ENCODE data around the gene EFNA5. TPM values are rescaled to one million over a fixed set of nuclear protein-coding genes. Genes with fewer than 3 reads are reported as not detected.

EFNA5 gene
- total RNA-seq, 1 experiment from 2014 or later, result 1.5 TPM

- Histone ChIP-seq H3K4me3 (ENCODE audit: low read depth, low read length) (no peak overlapping the region), H3K4me1 (no peaks in the 10 kb centered on the region; the same call in 1 of the 2 replicates), H3K27me3 (replicated peaks; ENCODE audit: control insufficient read depth, insufficient read depth, low read length) (no peaks in the 10 kb centered on the region), H3K36me3 (ENCODE audit: control insufficient read depth, insufficient read depth, low read length) (no peaks in the 10 kb centered on the region), H3K9me3 (no peaks in the 10 kb centered on the region)
- intact Hi-C loops (cut with micrococcal nuclease; ENCODE audit: unreplicated experiment), result no loop called here
- TF ChIP-seq, protein P1, sequence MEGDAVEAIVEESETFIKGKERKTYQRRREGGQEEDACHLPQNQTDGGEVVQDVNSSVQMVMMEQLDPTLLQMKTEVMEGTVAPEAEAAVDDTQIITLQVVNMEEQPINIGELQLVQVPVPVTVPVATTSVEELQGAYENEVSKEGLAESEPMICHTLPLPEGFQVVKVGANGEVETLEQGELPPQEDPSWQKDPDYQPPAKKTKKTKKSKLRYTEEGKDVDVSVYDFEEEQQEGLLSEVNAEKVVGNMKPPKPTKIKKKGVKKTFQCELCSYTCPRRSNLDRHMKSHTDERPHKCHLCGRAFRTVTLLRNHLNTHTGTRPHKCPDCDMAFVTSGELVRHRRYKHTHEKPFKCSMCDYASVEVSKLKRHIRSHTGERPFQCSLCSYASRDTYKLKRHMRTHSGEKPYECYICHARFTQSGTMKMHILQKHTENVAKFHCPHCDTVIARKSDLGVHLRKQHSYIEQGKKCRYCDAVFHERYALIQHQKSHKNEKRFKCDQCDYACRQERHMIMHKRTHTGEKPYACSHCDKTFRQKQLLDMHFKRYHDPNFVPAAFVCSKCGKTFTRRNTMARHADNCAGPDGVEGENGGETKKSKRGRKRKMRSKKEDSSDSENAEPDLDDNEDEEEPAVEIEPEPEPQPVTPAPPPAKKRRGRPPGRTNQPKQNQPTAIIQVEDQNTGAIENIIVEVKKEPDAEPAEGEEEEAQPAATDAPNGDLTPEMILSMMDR (IDR thresholded peaks at IDR 0.05; ENCODE audit: insufficient read depth in 1 of 2, low read depth in 1 of 2, low read length in 1 of 2, severe bottlenecking in 1 of 2, unreplicated experiment in 1 of 2), result no peak
- ChIA-PET POLR2A (no interaction called here), CTCF (no interaction called here)
- Mint-ChIP-seq H3K36me3 (ENCODE audit: insufficient read depth, unreplicated experiment) (no peaks in the 10 kb centered on the region), H3K4me1 (ENCODE audit: low read depth, unreplicated experiment) (peaks cover 9% of the 10 kb centered on the region), H3K27me3 (ENCODE audit: insufficient read depth, unreplicated experiment) (peaks cover 3% of the 10 kb centered on the region), H3K4me3 (ENCODE audit: unreplicated experiment) (no peak overlapping the region), H3K27ac (ENCODE audit: unreplicated experiment) (no peak overlapping the region), H3K9me3 (ENCODE audit: unreplicated experiment) (no peaks in the 10 kb centered on the region)
- DNase-seq, result no peak
- no TSS peak for BruUV-seq (replicated peaks)
Measured at GRCh38 chr5:107610798-107611197, 59.9 kb downstream of the EFNA5 start.

DNA sequence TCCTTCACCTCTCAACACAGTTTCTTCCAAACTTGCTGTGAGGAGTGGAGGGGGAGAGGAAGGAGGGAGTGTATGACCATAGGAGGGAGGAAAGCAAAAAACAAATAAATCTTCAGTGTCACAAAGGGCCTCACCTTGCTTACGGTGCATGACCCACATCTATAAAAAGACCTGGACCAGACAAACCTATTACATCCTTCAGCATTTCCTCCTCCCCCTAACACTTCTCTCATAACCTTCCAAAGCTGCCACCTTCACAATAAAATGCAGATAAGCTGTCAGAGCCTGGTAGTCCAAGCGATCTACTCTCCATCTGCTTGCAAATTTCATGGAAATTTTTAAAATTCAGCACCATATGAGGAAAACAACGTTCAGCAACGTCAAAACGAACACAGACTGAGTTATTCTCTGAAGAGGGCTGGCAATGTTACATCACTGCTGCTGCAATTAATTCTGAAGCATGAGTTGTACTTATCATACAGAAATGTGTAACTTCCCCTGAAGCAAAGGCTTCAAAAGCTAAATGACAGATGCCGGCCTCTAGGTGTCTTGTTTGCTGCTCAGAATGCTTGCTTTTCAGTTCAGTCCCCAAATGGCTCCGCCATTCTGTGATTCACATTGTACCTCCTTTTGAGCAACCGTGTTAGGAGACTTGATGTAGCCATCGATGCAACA lies 62.9 kb downstream of the EFNA5 start:
- Mint-ChIP-seq H3K36me3 (ENCODE audit: insufficient read depth, unreplicated experiment) (no peaks in the 10 kb centered on the region), H3K9me3 (ENCODE audit: unreplicated experiment) (no peaks in the 10 kb centered on the region), H3K27ac (ENCODE audit: unreplicated experiment) (no peak overlapping the region), H3K27me3 (ENCODE audit: insufficient read depth, unreplicated experiment) (peaks cover 2% of the 10 kb centered on the region), H3K4me1 (ENCODE audit: low read depth, unreplicated experiment) (peaks cover 9% of the 10 kb centered on the region), H3K4me3 (ENCODE audit: unreplicated experiment) (no peak overlapping the region)
- BruUV-seq (replicated peaks), result no TSS peak
- intact Hi-C loops (cut with micrococcal nuclease; ENCODE audit: unreplicated experiment), result loop anchor here (5.0 kb wide), 1 partner anchor 64 kb away; the partner anchor contains the start of gene EFNA5
- no peaks in the 10 kb centered on the region for H3K4me1 ChIP-seq
- H3K9me3 ChIP-seq, result no peaks in the 10 kb centered on the region
- TF ChIP-seq, protein P1 (IDR thresholded peaks at IDR 0.05; ENCODE audit: insufficient read depth in 1 of 2, low read depth in 1 of 2, low read length in 1 of 2, severe bottlenecking in 1 of 2, unreplicated experiment in 1 of 2), result peak in 1 of 2 experiments; percentile 5
- POLR2A ChIA-PET, result no interaction called here
- DNase-seq, result peak in 1 of 2 experiments; percentile 9
- H3K4me3 ChIP-seq (ENCODE audit: low read depth, low read length), result no peak overlapping the region
- no peaks in the 10 kb centered on the region for H3K36me3 ChIP-seq (ENCODE audit: control insufficient read depth, insufficient read depth, low read length)
- CTCF ChIA-PET, result no interaction called here
- no peaks in the 10 kb centered on the region for H3K27me3 ChIP-seq (replicated peaks; ENCODE audit: control insufficient read depth, insufficient read depth, low read length)

GRCh38 chr5:107607196-107607595 lies 63.5 kb downstream of the EFNA5 start:
- H3K4me3 Mint-ChIP-seq (ENCODE audit: unreplicated experiment), result no peak overlapping the region
- H3K36me3 ChIP-seq (ENCODE audit: control insufficient read depth, insufficient read depth, low read length), result no peaks in the 10 kb centered on the region
- no peak for DNase-seq

More at GRCh38 chr5:107607196-107607595, 63.5 kb downstream of the EFNA5 start:
- intact Hi-C loops (cut with micrococcal nuclease; ENCODE audit: unreplicated experiment), result loop anchor here (5.0 kb wide), 1 partner anchor 65 kb away; the partner anchor contains the start of gene EFNA5
- H3K9me3 ChIP-seq, result no peaks in the 10 kb centered on the region
- no peak overlapping the region for H3K4me3 ChIP-seq (ENCODE audit: low read depth, low read length)
- Mint-ChIP-seq H3K27ac (ENCODE audit: unreplicated experiment) (no peak overlapping the region), H3K36me3 (ENCODE audit: insufficient read depth, unreplicated experiment) (no peaks in the 10 kb centered on the region), H3K9me3 (ENCODE audit: unreplicated experiment) (no peaks in the 10 kb centered on the region), H3K27me3 (ENCODE audit: insufficient read depth, unreplicated experiment) (peaks cover 2% of the 10 kb centered on the region), H3K4me1 (ENCODE audit: low read depth, unreplicated experiment) (peaks cover 9% of the 10 kb centered on the region)
- TF ChIP-seq, protein P1 (IDR thresholded peaks at IDR 0.05; ENCODE audit: insufficient read depth in 1 of 2, low read depth in 1 of 2, low read length in 1 of 2, severe bottlenecking in 1 of 2, unreplicated experiment in 1 of 2), result no peak
- H3K27me3 ChIP-seq (replicated peaks; ENCODE audit: control insufficient read depth, insufficient read depth, low read length), result no peaks in the 10 kb centered on the region
- no TSS peak for BruUV-seq (replicated peaks)
- ChIA-PET POLR2A (no interaction called here), CTCF (no interaction called here)
- H3K4me1 ChIP-seq, result no peaks in the 10 kb centered on the region
